ENCODE data around the gene INHA. TPM values are rescaled to one million over a fixed set of nuclear protein-coding genes. Genes with fewer than 3 reads are reported as not detected.
A peak's percentile ranks its signal among the peaks of the same experiment; 100 is the strongest.

Gene INHA, protein sequence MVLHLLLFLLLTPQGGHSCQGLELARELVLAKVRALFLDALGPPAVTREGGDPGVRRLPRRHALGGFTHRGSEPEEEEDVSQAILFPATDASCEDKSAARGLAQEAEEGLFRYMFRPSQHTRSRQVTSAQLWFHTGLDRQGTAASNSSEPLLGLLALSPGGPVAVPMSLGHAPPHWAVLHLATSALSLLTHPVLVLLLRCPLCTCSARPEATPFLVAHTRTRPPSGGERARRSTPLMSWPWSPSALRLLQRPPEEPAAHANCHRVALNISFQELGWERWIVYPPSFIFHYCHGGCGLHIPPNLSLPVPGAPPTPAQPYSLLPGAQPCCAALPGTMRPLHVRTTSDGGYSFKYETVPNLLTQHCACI
- total RNA-seq = not detected in 2 replicates

- H3K9me3 Mint-ChIP-seq = no peaks in the 10 kb centered on the region
These were observed at the start of gene INHA for GRCh38 chr2:219572237-219573001. Gene INHA (plus strand): TSS chr2:219572310. CDS start chr2:219572375, 65 bp downstream.

GRCh38 chr2:219523031-219523671 lies 49.0 kb upstream of the INHA start:
- H3K36me3 Mint-ChIP-seq (ENCODE audit: low read depth) = no peaks in the 10 kb centered on the region
- H3K27ac Mint-ChIP-seq = no peak overlapping the region
- H3K9me3 Mint-ChIP-seq = no peaks in the 10 kb centered on the region
- no peak for DNase-seq (ENCODE audit: low spot score)
- H3K27me3 Mint-ChIP-seq (ENCODE audit: insufficient read depth) = peaks cover 68% of the 10 kb centered on the region
- H3K4me3 Mint-ChIP-seq = no peak overlapping the region
- intact Hi-C loops (cut with micrococcal nuclease) = no loop called here
- H3K4me1 Mint-ChIP-seq (ENCODE audit: low read depth) = no peaks in the 10 kb centered on the region

More at GRCh38 chr2:219572237-219573001, at the start of gene INHA:
- H3K4me3 Mint-ChIP-seq = no peak within 1 kb of the TSS
- intact Hi-C loops (cut with micrococcal nuclease) = no loop called here
- H3K36me3 Mint-ChIP-seq (ENCODE audit: low read depth) = no peaks in the 10 kb centered on the region
- H3K27me3 Mint-ChIP-seq (ENCODE audit: insufficient read depth) = peaks cover 40% of the 10 kb centered on the region
- DNase-seq (ENCODE audit: low spot score) = no peak
- no peak within 1 kb of the TSS for H3K27ac Mint-ChIP-seq
- H3K4me1 Mint-ChIP-seq (ENCODE audit: low read depth) = no peaks in the 10 kb centered on the region

DNA sequence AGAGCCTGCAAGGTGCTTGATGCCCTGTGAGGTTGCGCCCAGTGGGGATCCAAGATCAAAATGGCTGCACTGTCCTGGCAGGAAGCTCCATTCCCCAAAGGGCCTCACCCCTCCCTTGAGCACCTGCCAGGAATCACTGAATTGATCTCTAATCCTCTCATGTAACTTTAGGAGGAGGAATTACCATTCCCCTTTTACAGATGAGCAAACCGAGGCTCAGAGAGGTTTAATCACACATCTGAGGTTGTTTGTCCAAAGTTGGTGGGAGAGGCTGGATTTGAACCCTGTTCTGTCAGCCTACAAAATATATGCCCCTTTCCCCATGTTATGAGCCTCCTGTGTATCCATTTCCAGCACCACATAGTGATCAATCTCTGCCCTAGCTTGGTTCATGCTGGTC lies 47.3 kb upstream of the INHA start:
- no peak for DNase-seq (ENCODE audit: low spot score)
- no peak overlapping the region for H3K4me3 Mint-ChIP-seq
- no peaks in the 10 kb centered on the region for H3K4me1 Mint-ChIP-seq (ENCODE audit: low read depth)
- no peaks in the 10 kb centered on the region for H3K36me3 Mint-ChIP-seq (ENCODE audit: low read depth)
- no peaks in the 10 kb centered on the region for H3K9me3 Mint-ChIP-seq
- intact Hi-C loops (cut with micrococcal nuclease) = no loop called here
- H3K27me3 Mint-ChIP-seq (ENCODE audit: insufficient read depth) = peaks cover 72% of the 10 kb centered on the region
- H3K27ac Mint-ChIP-seq = no peak overlapping the region

- no peak overlapping the region for H3K27ac Mint-ChIP-seq
- no peak overlapping the region for H3K4me3 Mint-ChIP-seq
- H3K36me3 Mint-ChIP-seq (ENCODE audit: low read depth) = no peaks in the 10 kb centered on the region
- peaks cover 6% of the 10 kb centered on the region for H3K4me1 Mint-ChIP-seq (ENCODE audit: low read depth)
- intact Hi-C loops (cut with micrococcal nuclease) = no loop called here
- peaks cover 70% of the 10 kb centered on the region for H3K27me3 Mint-ChIP-seq (ENCODE audit: insufficient read depth)
- H3K9me3 Mint-ChIP-seq = no peaks in the 10 kb centered on the region
- DNase-seq (ENCODE audit: low spot score) = no peak
These were observed 46.4 kb upstream of the INHA start for GRCh38 chr2:219525533-219526232.

DNA sequence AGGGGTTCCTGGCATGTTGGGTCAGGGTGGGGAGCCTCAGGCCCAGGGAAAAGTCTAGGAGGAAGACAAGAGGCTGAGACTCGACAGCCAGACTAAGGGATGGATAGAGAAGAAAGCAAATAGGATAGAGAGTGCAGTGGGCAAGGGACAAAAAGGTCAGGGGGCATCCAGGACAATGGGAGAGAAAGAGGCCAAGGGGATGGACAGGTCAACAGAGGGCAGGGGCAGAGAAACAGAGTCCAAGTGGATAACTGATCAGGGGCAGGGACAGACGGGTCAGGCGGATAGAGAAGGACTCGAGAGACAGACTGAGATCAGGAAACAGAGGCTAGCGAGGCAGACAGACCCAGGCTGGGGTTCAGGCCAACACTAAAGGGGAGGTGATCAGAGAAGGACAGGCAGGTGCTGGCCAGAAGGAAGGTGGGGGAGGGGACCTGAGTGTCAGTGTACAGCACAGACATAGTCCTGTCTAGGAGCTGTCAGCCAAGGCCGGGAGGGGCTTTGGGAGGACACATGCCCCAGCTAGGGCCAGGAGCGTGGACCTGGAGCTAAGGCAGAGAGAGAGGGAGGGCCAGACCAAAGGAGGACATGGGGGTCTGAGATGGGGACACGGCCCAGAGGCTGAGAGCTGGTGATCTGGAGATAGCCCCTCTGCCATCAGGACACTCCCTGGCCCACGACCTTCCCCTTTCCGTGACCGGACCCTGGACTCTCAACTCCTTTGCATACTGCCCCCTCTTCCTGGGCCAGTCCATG lies 45.6 kb upstream of the INHA start:
- intact Hi-C loops (cut with micrococcal nuclease) = no loop called here
- no peaks in the 10 kb centered on the region for H3K36me3 Mint-ChIP-seq (ENCODE audit: low read depth)
- no peaks in the 10 kb centered on the region for H3K9me3 Mint-ChIP-seq
- no peak overlapping the region for H3K4me3 Mint-ChIP-seq
- no peak for DNase-seq (ENCODE audit: low spot score)
- peaks cover 6% of the 10 kb centered on the region for H3K4me1 Mint-ChIP-seq (ENCODE audit: low read depth)
- H3K27me3 Mint-ChIP-seq (ENCODE audit: insufficient read depth) = peaks cover 68% of the 10 kb centered on the region
- no peak overlapping the region for H3K27ac Mint-ChIP-seq

DNA sequence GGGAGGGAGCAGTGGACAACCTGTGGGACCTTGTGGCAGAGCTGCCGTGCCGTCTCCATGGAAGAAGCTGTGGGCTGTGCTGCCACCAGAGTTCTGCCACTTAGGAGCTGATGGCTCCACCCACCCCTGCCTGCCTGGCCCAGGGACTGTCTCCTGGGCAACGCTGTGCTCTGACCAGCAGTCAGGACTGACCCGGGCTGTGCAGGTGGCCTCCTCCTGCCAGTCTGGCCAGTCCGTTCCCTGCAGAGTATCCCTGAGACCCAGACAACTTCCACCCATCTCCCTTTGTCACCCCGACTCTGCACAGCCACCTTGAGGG lies 45.1 kb upstream of the INHA start:
- H3K36me3 Mint-ChIP-seq (ENCODE audit: low read depth) = no peaks in the 10 kb centered on the region
- intact Hi-C loops (cut with micrococcal nuclease) = no loop called here
- peaks cover 6% of the 10 kb centered on the region for H3K4me1 Mint-ChIP-seq (ENCODE audit: low read depth)
- peaks cover 62% of the 10 kb centered on the region for H3K27me3 Mint-ChIP-seq (ENCODE audit: insufficient read depth)
- no peaks in the 10 kb centered on the region for H3K9me3 Mint-ChIP-seq
- H3K27ac Mint-ChIP-seq = no peak overlapping the region
- no peak overlapping the region for H3K4me3 Mint-ChIP-seq
- DNase-seq (ENCODE audit: low spot score) = no peak

DNA sequence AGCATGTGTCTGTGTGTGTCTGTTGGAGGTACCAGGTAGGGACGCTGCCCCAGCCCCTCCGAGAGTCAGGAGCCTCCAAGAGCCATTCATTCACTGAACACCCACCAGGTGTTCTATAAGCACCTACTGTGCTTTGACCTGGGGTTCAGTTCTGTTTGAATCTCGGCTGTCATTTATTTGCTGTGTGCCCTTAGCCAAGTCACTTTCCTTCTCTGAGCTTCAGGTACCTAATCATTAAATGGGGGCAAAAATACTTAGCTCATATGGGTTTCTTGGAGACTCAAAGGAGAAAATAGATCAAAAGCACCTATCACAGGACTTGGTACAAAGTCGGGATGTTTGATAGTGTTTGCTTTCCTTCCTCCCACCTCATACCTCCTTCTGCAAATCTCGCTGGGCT lies 44.6 kb upstream of the INHA start:
- H3K27ac Mint-ChIP-seq = no peak overlapping the region
- H3K36me3 Mint-ChIP-seq (ENCODE audit: low read depth) = no peaks in the 10 kb centered on the region
- no peak overlapping the region for H3K4me3 Mint-ChIP-seq
- DNase-seq (ENCODE audit: low spot score) = no peak
- peaks cover 61% of the 10 kb centered on the region for H3K27me3 Mint-ChIP-seq (ENCODE audit: insufficient read depth)
- intact Hi-C loops (cut with micrococcal nuclease) = no loop called here
- no peaks in the 10 kb centered on the region for H3K9me3 Mint-ChIP-seq
- peaks cover 6% of the 10 kb centered on the region for H3K4me1 Mint-ChIP-seq (ENCODE audit: low read depth)

DNA sequence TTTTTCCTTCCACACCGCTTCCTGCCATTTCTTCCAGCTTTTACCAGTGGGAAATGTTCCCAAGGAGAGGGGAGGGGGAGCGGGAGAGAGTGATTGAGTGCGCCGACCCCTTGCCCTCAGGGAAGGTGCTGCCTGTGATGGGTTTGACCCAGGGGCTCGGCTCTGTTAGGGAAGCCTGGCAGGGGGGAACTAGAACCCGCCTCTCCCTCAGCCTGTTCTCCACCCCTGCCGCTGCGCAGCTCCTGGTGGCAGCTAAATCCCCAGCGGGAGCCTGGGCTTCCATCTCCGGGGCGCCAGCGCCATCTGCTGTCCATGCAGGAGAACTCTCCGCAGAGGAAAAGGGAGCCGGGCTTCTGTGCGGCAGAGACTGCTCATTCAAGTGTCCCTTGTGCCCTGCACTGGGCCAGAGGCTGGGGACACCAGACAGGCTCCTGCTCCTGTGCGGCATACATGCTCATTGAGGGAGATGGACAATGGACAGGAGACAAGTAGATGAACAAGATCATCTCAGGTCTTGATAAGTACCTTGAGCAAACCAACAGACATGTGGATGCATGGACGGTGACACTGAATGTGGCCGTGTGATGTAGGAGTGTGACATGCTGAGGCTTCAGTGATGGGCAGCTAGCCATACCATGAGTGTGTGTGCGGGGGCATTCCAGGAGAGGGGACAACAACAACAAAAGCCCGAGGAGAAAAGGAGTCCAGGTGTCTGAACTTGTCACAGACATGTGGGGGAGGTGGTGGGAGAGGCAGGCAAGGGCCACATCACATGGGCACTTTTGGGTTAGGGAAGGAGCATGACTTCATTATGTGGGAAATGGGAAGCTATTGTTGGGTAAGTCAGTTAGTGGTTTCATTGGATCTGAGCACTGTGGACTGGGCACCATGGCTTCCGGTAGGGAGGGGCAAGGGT lies 41.8 kb upstream of the INHA start:
- no peaks in the 10 kb centered on the region for H3K9me3 Mint-ChIP-seq
- no peak overlapping the region for H3K4me3 Mint-ChIP-seq
- H3K27ac Mint-ChIP-seq = no peak overlapping the region
- peaks cover 6% of the 10 kb centered on the region for H3K4me1 Mint-ChIP-seq (ENCODE audit: low read depth)
- peak; percentile 74 for DNase-seq (ENCODE audit: low spot score)
- intact Hi-C loops (cut with micrococcal nuclease) = loop anchor here (1.0 kb wide), 5 partner anchors 21 to 127 kb away; no protein-coding TSS in a partner anchor
- no peaks in the 10 kb centered on the region for H3K36me3 Mint-ChIP-seq (ENCODE audit: low read depth)
- H3K27me3 Mint-ChIP-seq (ENCODE audit: insufficient read depth) = peaks cover 41% of the 10 kb centered on the region

- no peak for DNase-seq (ENCODE audit: low spot score)
- H3K27me3 Mint-ChIP-seq (ENCODE audit: insufficient read depth) = peaks cover 31% of the 10 kb centered on the region
- no peak overlapping the region for H3K4me3 Mint-ChIP-seq
- intact Hi-C loops (cut with micrococcal nuclease) = no loop called here
- no peaks in the 10 kb centered on the region for H3K9me3 Mint-ChIP-seq
- H3K36me3 Mint-ChIP-seq (ENCODE audit: low read depth) = no peaks in the 10 kb centered on the region
- no peak overlapping the region for H3K27ac Mint-ChIP-seq
- peaks cover 6% of the 10 kb centered on the region for H3K4me1 Mint-ChIP-seq (ENCODE audit: low read depth)
These were observed 40.3 kb upstream of the INHA start for GRCh38 chr2:219531639-219532377.

GRCh38 chr2:219532378-219532649 lies 39.8 kb upstream of the INHA start:
- Mint-ChIP-seq H3K4me3 (no peak overlapping the region), H3K4me1 (ENCODE audit: low read depth) (peaks cover 6% of the 10 kb centered on the region), H3K36me3 (ENCODE audit: low read depth) (no peaks in the 10 kb centered on the region), H3K27ac (no peak overlapping the region), H3K9me3 (no peaks in the 10 kb centered on the region), H3K27me3 (ENCODE audit: insufficient read depth) (peaks cover 31% of the 10 kb centered on the region)
- DNase-seq (ENCODE audit: low spot score) = no peak
- intact Hi-C loops (cut with micrococcal nuclease) = no loop called here

- no peak overlapping the region for H3K27ac Mint-ChIP-seq
- H3K36me3 Mint-ChIP-seq (ENCODE audit: low read depth) = peaks cover 2% of the 10 kb centered on the region
- H3K9me3 Mint-ChIP-seq = no peaks in the 10 kb centered on the region
- DNase-seq (ENCODE audit: low spot score) = no peak
- H3K4me1 Mint-ChIP-seq (ENCODE audit: low read depth) = peaks cover 6% of the 10 kb centered on the region
- H3K27me3 Mint-ChIP-seq (ENCODE audit: insufficient read depth) = peaks cover 16% of the 10 kb centered on the region
- no peak overlapping the region for H3K4me3 Mint-ChIP-seq
- intact Hi-C loops (cut with micrococcal nuclease) = no loop called here
These were observed 38.0 kb upstream of the INHA start for GRCh38 chr2:219533930-219534661.
